Activated CD8-positive, alpha-beta T cell treated with anti-CD3 and anti-CD28 coated beads, Interleukin-2, amount 10 ng/mL, durations not matched to agents 7 days and 5 days (primary cell): ENCODE results near the gene SLC25A36. TPM values are rescaled to one million over a fixed set of nuclear protein-coding genes. Genes with fewer than 3 reads are reported as not detected.

ENCODE experiments used
- ATAC-seq: fragments of 150-1000 bp; cut with Tn5 transposase; one replicate; pipeline ENCODE4 v1.10.0; 2021; ENCODE audit warnings: moderate library complexity
- CTCF ChIA-PET: fragments of 350-600 bp; sonication (Branson Sonifier 250); formaldehyde crosslinking; loops from one replicate; lab custom pipeline; 2021; ENCODE audit warnings: antibody characterized with exemption; lab: Charles Lee
- POLR2A ChIA-PET: fragments of 350-600 bp; sonication (Branson Sonifier 250); formaldehyde crosslinking; loops from one replicate; lab custom pipeline; 2021; ENCODE audit warnings: antibody characterized with exemption; lab: Charles Lee
- DNase-seq: peaks from one replicate; pipeline ENCODE4 v3.0.0-alpha.2; 2020
- H3K27ac Mint-ChIP-seq: one replicate; pipeline ENCODE4 v1.8.0; 2021; ENCODE audit warnings: mild to moderate bottlenecking, mixed read lengths
- H3K27me3 Mint-ChIP-seq: one replicate; pipeline ENCODE4 v1.8.0; 2021; ENCODE audit warnings: low read depth, mixed read lengths
- H3K36me3 Mint-ChIP-seq: one replicate; pipeline ENCODE4 v1.8.0; 2021; ENCODE audit warnings: low read depth, mixed read lengths
- H3K4me1 Mint-ChIP-seq: one replicate; pipeline ENCODE4 v1.8.0; 2021; ENCODE audit warnings: low read depth, mixed read lengths
- H3K4me3 Mint-ChIP-seq: one replicate; pipeline ENCODE4 v1.8.0; 2021; ENCODE audit warnings: mild to moderate bottlenecking, mixed read lengths
- H3K9me3 Mint-ChIP-seq: one replicate; pipeline ENCODE4 v1.8.0; 2022; ENCODE audit warnings: mixed read lengths; ENCODE audit not compliant: insufficient read depth
- total RNA-seq, 2 experiments: library from RNA; stranded (reverse); gene quantifications; one replicate each; pipeline ENCODE4 v1.2.3, GENCODE V29; 2021

SLC25A36 gene
- total RNA-seq, 2 experiments from 2014 or later: 39.6 to 46.0 TPM

DNA sequence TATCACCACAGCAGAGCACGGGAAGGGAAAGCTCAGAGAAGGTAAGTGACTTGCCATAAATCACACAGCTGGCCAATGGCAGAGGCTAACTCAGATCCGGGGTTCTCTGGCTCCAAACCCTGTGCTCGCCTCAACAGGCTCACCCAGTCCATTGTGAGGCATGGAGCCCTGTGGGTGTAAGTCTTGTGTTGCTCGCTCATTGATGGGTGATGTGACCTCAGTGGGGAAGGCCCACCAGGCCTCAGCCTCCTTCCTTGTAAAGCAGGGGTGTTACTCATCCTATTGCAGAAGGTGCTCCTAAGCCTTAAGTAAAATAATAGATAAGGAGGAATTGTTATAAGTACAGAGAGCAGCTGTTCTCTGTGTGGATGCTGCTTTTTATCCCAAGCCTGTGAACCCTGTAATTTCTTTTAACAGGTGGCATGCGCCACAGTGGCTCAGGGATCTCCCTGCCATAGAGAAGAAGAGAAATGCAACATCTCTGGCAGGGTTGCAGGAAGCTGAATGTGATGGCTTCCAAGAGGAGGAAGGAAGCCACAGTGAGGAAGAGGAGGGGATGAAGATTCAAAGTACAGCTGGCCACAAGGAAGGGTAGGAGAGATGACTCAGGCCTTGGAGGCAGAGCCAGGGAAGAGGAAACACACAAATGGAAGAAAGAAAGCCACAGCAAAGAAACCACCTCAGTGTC, 78.7 kb downstream of the SLC25A36 start:
- Mint-ChIP-seq H3K4me1 (peaks cover 31% of the 10 kb centered on the region), H3K36me3 (peaks cover 3% of the 10 kb centered on the region), H3K4me3 (no peak overlapping the region), H3K27me3 (peaks cover 19% of the 10 kb centered on the region), H3K9me3 (peaks cover 5% of the 10 kb centered on the region), H3K27ac (no peak overlapping the region)
- POLR2A ChIA-PET: no interaction called here
- CTCF ChIA-PET: interaction anchor here (1.3 kb wide), 1 partner anchor 10 kb away, joined by 3 read pairs; no protein-coding TSS in a partner anchor
- no peak for ATAC-seq
- DNase-seq: no peak

DNA sequence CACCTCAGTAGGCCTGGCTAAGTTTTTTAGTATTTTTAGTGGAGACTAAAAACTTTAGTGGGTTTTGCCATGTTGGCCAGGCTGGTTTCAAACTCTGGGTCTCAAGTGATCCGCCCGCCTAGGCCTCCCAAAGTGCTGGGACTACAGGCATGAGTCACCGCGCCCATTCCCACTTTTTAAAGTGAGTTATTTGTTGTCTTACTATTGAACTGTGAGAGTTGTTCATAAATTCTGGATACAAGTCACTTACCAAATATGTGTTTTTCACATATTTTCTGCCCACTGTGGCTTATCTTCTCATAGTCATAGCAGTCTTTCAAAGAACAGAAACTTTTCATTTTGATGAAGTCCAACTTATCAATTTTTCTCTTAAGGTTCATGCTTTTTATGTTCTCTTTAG, 79.6 kb downstream of the SLC25A36 start:
- Mint-ChIP-seq H3K27me3 (peaks cover 21% of the 10 kb centered on the region), H3K36me3 (peaks cover 3% of the 10 kb centered on the region), H3K9me3 (peaks cover 5% of the 10 kb centered on the region), H3K4me3 (no peak overlapping the region), H3K27ac (no peak overlapping the region), H3K4me1 (peaks cover 30% of the 10 kb centered on the region)
- DNase-seq: no peak
- ChIA-PET POLR2A (no interaction called here), CTCF (interaction anchor here (1.3 kb wide), 1 partner anchor 9 kb away, joined by 3 read pairs; no protein-coding TSS in a partner anchor)
- no peak for ATAC-seq

Other genes with a start within 250 kb of the SLC25A36 start
- not detected for gene SPSB4, start 109.5 kb downstream of the SLC25A36 start, total RNA-seq